DND-41 (cell line): ENCODE data around the gene UNC13D.

Experiments
- ATAC-seq: fragments of 200-7000 bp; cut with Tn5 transposase; 3 replicates; pipeline ENCODE4 v1.9.1; 2021; ENCODE audit warnings: low read depth; ENCODE audit not compliant: insufficient read depth
- DNase-seq: peaks from one replicate; pipeline ENCODE4 v3.0.0-alpha.2; 2020
- H2AFZ ChIP-seq: 2 replicates; pipeline ENCODE4 v1.6.0; 2012; ENCODE audit warnings: low read depth, low read length
- H3K27ac ChIP-seq: 2 replicates; pipeline ENCODE4 v1.5.1; 2012; ENCODE audit warnings: low read length, inconsistent platforms
- H3K27me3 ChIP-seq: fragments of 200-600 bp; sonication (generic); 2 replicates; pipeline ENCODE4 v1.6.0; 2012; ENCODE audit warnings: low read length, mild to moderate bottlenecking, inconsistent platforms; ENCODE audit not compliant: insufficient read depth, poor library complexity
- H3K36me3 ChIP-seq: 2 replicates; pipeline ENCODE4 v1.5.1; 2012; ENCODE audit warnings: low read length, inconsistent platforms; ENCODE audit not compliant: insufficient read depth
- H3K4me1 ChIP-seq: 2 replicates; pipeline ENCODE4 v1.5.1; 2012; ENCODE audit warnings: mild to moderate bottlenecking, low read length; ENCODE audit not compliant: insufficient read depth
- H3K4me2 ChIP-seq: 2 replicates; pipeline ENCODE4 v1.6.0; 2012; ENCODE audit warnings: mild to moderate bottlenecking, moderate library complexity, low read length, inconsistent platforms; ENCODE audit not compliant: insufficient read depth
- H3K4me3 ChIP-seq, 2 experiments: fragments of 200-600 bp in 1 of 2; shearing (Covaris generic) in 1 of 2; 2 replicates each; pipeline ENCODE4 v1.5.1; 2012 to 2016; ENCODE audit warnings: inconsistent platforms in 2 of 2, low read length in 2 of 2, mild to moderate bottlenecking in 2 of 2, low read depth in 1 of 2, moderate library complexity in 1 of 2
- H3K79me2 ChIP-seq: 2 replicates; pipeline ENCODE4 v1.6.0; 2012; ENCODE audit warnings: low read length, inconsistent platforms; ENCODE audit not compliant: insufficient read depth
- H3K9ac ChIP-seq: 2 replicates; pipeline ENCODE4 v1.6.0; 2012; ENCODE audit warnings: low read depth, mild to moderate bottlenecking, inconsistent platforms, low read length, moderate library complexity
- H3K9me3 ChIP-seq: 2 replicates; pipeline ENCODE4 v1.5.1; 2012; ENCODE audit warnings: low read length, moderate library complexity, mild to moderate bottlenecking, inconsistent platforms; ENCODE audit not compliant: insufficient read depth, severe bottlenecking
- H4K20me1 ChIP-seq: 2 replicates; pipeline ENCODE4 v1.6.0; 2012; ENCODE audit warnings: low read length; ENCODE audit not compliant: insufficient read depth
- CTCF ChIP-seq: IDR thresholded peaks from 2 replicates; pipeline ENCODE4 v1.5.1; 2012; ENCODE audit warnings: borderline replicate concordance, low read length, moderate library complexity, mild to moderate bottlenecking; ENCODE audit not compliant: poor library complexity, severe bottlenecking; ENCODE audit errors: extremely low read depth
- EZH2 ChIP-seq: IDR thresholded peaks from 3 replicates; pipeline ENCODE4 v1.6.1; 2012; ENCODE audit warnings: borderline replicate concordance, low read depth, mild to moderate bottlenecking, moderate library complexity, low read length, inconsistent platforms; ENCODE audit not compliant: severe bottlenecking

The UNC13D gene

GRCh38 chr17:75783069-75783783 is 61.0 kb downstream of the UNC13D start:
- DNase-seq (no peak), ATAC-seq (no peak)
- TF ChIP-seq CTCF (peak; percentile 81), EZH2 (no peak)
- Histone ChIP-seq H3K79me2 (peaks cover 52% of the 10 kb centered on the region), H3K27ac (peak overlapping the region; percentile 98), H3K36me3 (peaks cover 21% of the 10 kb centered on the region), H2AFZ (peak overlapping the region; percentile 79), H3K9ac (peak overlapping the region; percentile 87), H3K4me2 (peak overlapping the region; percentile 71), H3K27me3 (no peaks in the 10 kb centered on the region), H3K9me3 (no peaks in the 10 kb centered on the region), H3K4me1 (peaks cover 54% of the 10 kb centered on the region), H4K20me1 (peaks cover 13% of the 10 kb centered on the region), H3K4me3 (peak overlapping the region in 1 of 2 experiments; percentile 63; a peak in 2 of 4 replicates)

- Histone ChIP-seq H3K4me1 (peaks cover 48% of the 10 kb centered on the region), H4K20me1 (peaks cover 39% of the 10 kb centered on the region), H3K79me2 (peaks cover 40% of the 10 kb centered on the region), H3K9ac (peak overlapping the region; percentile 44), H3K27ac (peak overlapping the region; percentile 77), H2AFZ (no peak overlapping the region), H3K4me3 (peak overlapping the region in 1 of 2 experiments; percentile 22; a peak in 1 of 4 replicates), H3K4me2 (peak overlapping the region; percentile 53), H3K27me3 (no peaks in the 10 kb centered on the region), H3K36me3 (peaks cover 38% of the 10 kb centered on the region), H3K9me3 (no peaks in the 10 kb centered on the region)
- DNase-seq (no peak), ATAC-seq (no peak)
- TF ChIP-seq EZH2 (no peak), CTCF (no peak)
Measured at GRCh38 chr17:75779987-75780889, 64.0 kb downstream of the UNC13D start.

GRCh38 chr17:75779250-75779986 is 64.8 kb downstream of the UNC13D start:
- no peaks in the 10 kb centered on the region for H3K27me3 ChIP-seq
- no peaks in the 10 kb centered on the region for H3K9me3 ChIP-seq
- ATAC-seq, result peak; percentile 75
- peak overlapping the region; percentile 94 for H3K9ac ChIP-seq
- peaks cover 36% of the 10 kb centered on the region for H3K79me2 ChIP-seq
- H3K4me1 ChIP-seq, result peaks cover 48% of the 10 kb centered on the region
- peak overlapping the region; percentile 77 for H3K4me2 ChIP-seq
- peaks cover 42% of the 10 kb centered on the region for H4K20me1 ChIP-seq
- no peak for TF ChIP-seq EZH2
- DNase-seq, result peak; percentile 98
- peak overlapping the region; percentile 90 for H3K27ac ChIP-seq
- H2AFZ ChIP-seq, result no peak overlapping the region
- peaks cover 44% of the 10 kb centered on the region for H3K36me3 ChIP-seq
- peak overlapping the region; percentile 68 to 84; a peak in 3 of 4 replicates for H3K4me3 ChIP-seq
